Measurements from ENCODE around the gene EEF1AKMT3. TPM values are rescaled to one million over a fixed set of nuclear protein-coding genes. Genes with fewer than 3 reads are reported as not detected.

The EEF1AKMT3 gene
- total and polyA plus RNA-seq, 8 donors: 3.3 to 61.4 (median 9.2) TPM

- no peak for TF ChIP-seq CTCF (IDR thresholded peaks at IDR 0.05)
- no peak for TF ChIP-seq POLR2A (IDR thresholded peaks at IDR 0.05)
- TF ChIP-seq EP300 (IDR thresholded peaks at IDR 0.05): no peak
- no peak for TF ChIP-seq POLR2AphosphoS5 (IDR thresholded peaks at IDR 0.05)
- no peaks in the 10 kb centered on the region for H3K27me3 ChIP-seq
- intact Hi-C loops (cut with DNase I; ENCODE audit: low total_unique reads): no loop called here
- 88 to 95% (median 92%) methylated on average over 5 of the region's 5 CpGs for WGBS, 5 donors
- peaks cover 0 to 34% (median 9%) of the 10 kb centered on the region in 4 donors for H3K4me1 ChIP-seq
- no peaks in the 10 kb centered on the region for H3K9me3 ChIP-seq
- no peak for DNase-seq
- H3K4me3 ChIP-seq: no peak overlapping the region
- H3K36me3 ChIP-seq: peaks cover 33 to 79% (median 75%) of the 10 kb centered on the region in 4 donors
- H3K27ac ChIP-seq: no peak overlapping the region
Measured at GRCh38 chr12:57810450-57810849, 38.0 kb downstream of the EEF1AKMT3 start.

GRCh38 chr12:57811028-57811755 lies 38.8 kb downstream of the EEF1AKMT3 start:
- peaks cover 31 to 71% (median 69%) of the 10 kb centered on the region in 4 donors for H3K36me3 ChIP-seq
- no peaks in the 10 kb centered on the region for H3K27me3 ChIP-seq
- WGBS, 5 donors: 86 to 95% (median 91%) methylated on average over 10 of the region's 10 CpGs

GRCh38 chr12:57813111-57813970 lies 40.9 kb downstream of the EEF1AKMT3 start:
- no peak overlapping the region for H3K4me3 ChIP-seq
- peaks cover 15 to 60% (median 28%) of the 10 kb centered on the region in 4 donors for H3K4me1 ChIP-seq
- TF ChIP-seq POLR2A (IDR thresholded peaks at IDR 0.05): no peak
- no peak for TF ChIP-seq POLR2AphosphoS5 (IDR thresholded peaks at IDR 0.05)
- no peak for TF ChIP-seq CTCF (IDR thresholded peaks at IDR 0.05)
- TF ChIP-seq EP300 (IDR thresholded peaks at IDR 0.05): no peak
- no peaks in the 10 kb centered on the region for H3K27me3 ChIP-seq
- 59 to 79% (median 73%) methylated on average over 14 of the region's 14 CpGs for WGBS, 5 donors
- intact Hi-C loops (cut with DNase I; ENCODE audit: low total_unique reads): no loop called here
- no peak overlapping the region for H3K27ac ChIP-seq
- no peaks in the 10 kb centered on the region for H3K9me3 ChIP-seq
- peaks cover 20 to 52% (median 48%) of the 10 kb centered on the region in 4 donors for H3K36me3 ChIP-seq
- no peak for DNase-seq

More at GRCh38 chr12:57811028-57811755, 38.8 kb downstream of the EEF1AKMT3 start:
- no peak for DNase-seq
- Histone ChIP-seq H3K4me3 (no peak overlapping the region), H3K4me1 (peaks cover 2 to 42% (median 13%) of the 10 kb centered on the region in 4 donors), H3K9me3 (no peaks in the 10 kb centered on the region), H3K27ac (no peak overlapping the region)
- TF ChIP-seq POLR2A (IDR thresholded peaks at IDR 0.05): no peak
- TF ChIP-seq POLR2AphosphoS5 (IDR thresholded peaks at IDR 0.05): no peak
- TF ChIP-seq EP300 (IDR thresholded peaks at IDR 0.05): no peak
- TF ChIP-seq CTCF (IDR thresholded peaks at IDR 0.05): no peak
- intact Hi-C loops (cut with DNase I; ENCODE audit: low total_unique reads): no loop called here

- 56 to 71% (median 65%) methylated on average over 17 of the region's 17 CpGs for WGBS, 5 donors
Measured at GRCh38 chr12:57813971-57814772, 41.8 kb downstream of the EEF1AKMT3 start.

More at GRCh38 chr12:57813971-57814772, 41.8 kb downstream of the EEF1AKMT3 start:
- TF ChIP-seq POLR2A (IDR thresholded peaks at IDR 0.05): no peak
- no peak for TF ChIP-seq EP300 (IDR thresholded peaks at IDR 0.05)
- TF ChIP-seq CTCF (IDR thresholded peaks at IDR 0.05): no peak
- TF ChIP-seq POLR2AphosphoS5 (IDR thresholded peaks at IDR 0.05): no peak
- Histone ChIP-seq H3K36me3 (peaks cover 19 to 52% (median 44%) of the 10 kb centered on the region in 4 donors), H3K9me3 (no peaks in the 10 kb centered on the region), H3K27ac (no peak overlapping the region), H3K27me3 (no peaks in the 10 kb centered on the region), H3K4me3 (no peak overlapping the region), H3K4me1 (peaks cover 15 to 69% (median 33%) of the 10 kb centered on the region in 4 donors)
- intact Hi-C loops (cut with DNase I; ENCODE audit: low total_unique reads): no loop called here
- no peak for DNase-seq

All from stomach (tissue), 9 donors.